ENCODE data around the gene SPATA9.

Gene SPATA9

GRCh38 chr5:95630394-95630917 is 52.3 kb downstream of the SPATA9 start:
- no peak overlapping the region for H3K27ac Mint-ChIP-seq
- H3K4me3 Mint-ChIP-seq, result no peak overlapping the region
- no peaks in the 10 kb centered on the region for H3K27me3 Mint-ChIP-seq

GRCh38 chr5:95628933-95629332 is 53.9 kb downstream of the SPATA9 start:
- H3K9me3 Mint-ChIP-seq, result peaks cover 21% of the 10 kb centered on the region
- H3K36me3 Mint-ChIP-seq (ENCODE audit: low read depth), result peaks cover 4% of the 10 kb centered on the region
- no peak for ATAC-seq
- no peak overlapping the region for H3K4me3 Mint-ChIP-seq
- peaks cover 20% of the 10 kb centered on the region for H3K4me1 Mint-ChIP-seq
- H3K27me3 Mint-ChIP-seq, result no peaks in the 10 kb centered on the region
- H3K27ac Mint-ChIP-seq, result no peak overlapping the region
- no peak for DNase-seq

More at GRCh38 chr5:95630394-95630917, 52.3 kb downstream of the SPATA9 start:
- no peak for ATAC-seq
- Mint-ChIP-seq H3K36me3 (ENCODE audit: low read depth) (peaks cover 4% of the 10 kb centered on the region), H3K9me3 (peaks cover 21% of the 10 kb centered on the region), H3K4me1 (peaks cover 20% of the 10 kb centered on the region)
- DNase-seq, result no peak

- Mint-ChIP-seq H3K9me3 (peaks cover 21% of the 10 kb centered on the region), H3K4me1 (peaks cover 20% of the 10 kb centered on the region), H3K27me3 (no peaks in the 10 kb centered on the region), H3K27ac (no peak overlapping the region), H3K4me3 (no peak overlapping the region), H3K36me3 (ENCODE audit: low read depth) (peaks cover 4% of the 10 kb centered on the region)
- ATAC-seq, result no peak
- no peak for DNase-seq
These were observed 54.6 kb downstream of the SPATA9 start for GRCh38 chr5:95627971-95628810.

- H3K4me1 Mint-ChIP-seq, result peaks cover 18% of the 10 kb centered on the region
- H3K9me3 Mint-ChIP-seq, result peaks cover 8% of the 10 kb centered on the region
- no peak overlapping the region for H3K27ac Mint-ChIP-seq
- no peak overlapping the region for H3K4me3 Mint-ChIP-seq
- no peak for DNase-seq
- no peaks in the 10 kb centered on the region for H3K27me3 Mint-ChIP-seq
- no peak for ATAC-seq
- no peaks in the 10 kb centered on the region for H3K36me3 Mint-ChIP-seq (ENCODE audit: low read depth)
These were observed 56.1 kb downstream of the SPATA9 start for GRCh38 chr5:95626701-95627100.

- DNase-seq (no peak), ATAC-seq (no peak)
- Mint-ChIP-seq H3K27ac (no peak overlapping the region), H3K9me3 (no peaks in the 10 kb centered on the region), H3K27me3 (no peaks in the 10 kb centered on the region), H3K4me1 (peaks cover 21% of the 10 kb centered on the region), H3K36me3 (ENCODE audit: low read depth) (no peaks in the 10 kb centered on the region), H3K4me3 (no peak overlapping the region)
These were observed 58.4 kb downstream of the SPATA9 start for GRCh38 chr5:95624368-95624767.

- Mint-ChIP-seq H3K27ac (no peak overlapping the region), H3K4me1 (peaks cover 27% of the 10 kb centered on the region), H3K4me3 (no peak overlapping the region), H3K27me3 (no peaks in the 10 kb centered on the region), H3K36me3 (ENCODE audit: low read depth) (no peaks in the 10 kb centered on the region), H3K9me3 (no peaks in the 10 kb centered on the region)
- DNase-seq (no peak), ATAC-seq (no peak)
These were observed 59.1 kb downstream of the SPATA9 start for GRCh38 chr5:95623706-95624105.

GRCh38 chr5:95621839-95622629 is 60.8 kb downstream of the SPATA9 start:
- H3K4me1 Mint-ChIP-seq, result peaks cover 29% of the 10 kb centered on the region
- H3K27ac Mint-ChIP-seq, result peak overlapping the region; percentile 77
- no peaks in the 10 kb centered on the region for H3K27me3 Mint-ChIP-seq
- no peak for DNase-seq
- H3K9me3 Mint-ChIP-seq, result no peaks in the 10 kb centered on the region
- ATAC-seq, result no peak
- peak overlapping the region; percentile 70 for H3K4me3 Mint-ChIP-seq
- H3K36me3 Mint-ChIP-seq (ENCODE audit: low read depth), result no peaks in the 10 kb centered on the region

GRCh38 chr5:95620870-95621838 is 61.6 kb downstream of the SPATA9 start:
- Mint-ChIP-seq H3K9me3 (no peaks in the 10 kb centered on the region), H3K27me3 (no peaks in the 10 kb centered on the region), H3K4me3 (peak overlapping the region; percentile 70), H3K27ac (peak overlapping the region; percentile 77), H3K4me1 (peaks cover 29% of the 10 kb centered on the region), H3K36me3 (ENCODE audit: low read depth) (no peaks in the 10 kb centered on the region)
- ATAC-seq (peak; percentile 67), DNase-seq (peak; percentile 60)

- Mint-ChIP-seq H3K36me3 (ENCODE audit: low read depth) (no peaks in the 10 kb centered on the region), H3K9me3 (no peaks in the 10 kb centered on the region), H3K4me3 (peak within 1 kb of the TSS; percentile 81), H3K27me3 (no peaks in the 10 kb centered on the region), H3K27ac (peak within 1 kb of the TSS; percentile 80), H3K4me1 (peaks cover 32% of the 10 kb centered on the region)
- DNase-seq (peak; percentile 70), ATAC-seq (peak; percentile 75)
These were observed 62.5 kb downstream of the SPATA9 start, which contains the start of gene GPR150 for GRCh38 chr5:95620030-95620869. Gene GPR150, plus strand, starts transcription at chr5:95620087. Its CDS starts 189 bp downstream, at chr5:95620276.

GRCh38 chr5:95619514-95620029 is 63.2 kb downstream of the SPATA9 start:
- no peak for DNase-seq
- peaks cover 36% of the 10 kb centered on the region for H3K4me1 Mint-ChIP-seq

GRCh38 chr5:95619096-95619495 is 63.7 kb downstream of the SPATA9 start:
- peaks cover 3% of the 10 kb centered on the region for H3K36me3 Mint-ChIP-seq (ENCODE audit: low read depth)
- H3K4me3 Mint-ChIP-seq, result peak overlapping the region; percentile 81
- H3K27me3 Mint-ChIP-seq, result no peaks in the 10 kb centered on the region
- H3K4me1 Mint-ChIP-seq, result peaks cover 36% of the 10 kb centered on the region
- H3K9me3 Mint-ChIP-seq, result no peaks in the 10 kb centered on the region
- DNase-seq, result no peak
- peak overlapping the region; percentile 80 for H3K27ac Mint-ChIP-seq
- ATAC-seq, result no peak

More at GRCh38 chr5:95619514-95620029, 63.2 kb downstream of the SPATA9 start:
- Mint-ChIP-seq H3K4me3 (peak overlapping the region; percentile 81), H3K36me3 (ENCODE audit: low read depth) (peaks cover 3% of the 10 kb centered on the region), H3K27me3 (no peaks in the 10 kb centered on the region), H3K27ac (peak overlapping the region; percentile 80), H3K9me3 (no peaks in the 10 kb centered on the region)
- no peak for ATAC-seq

- no peaks in the 10 kb centered on the region for H3K27me3 Mint-ChIP-seq
- H3K4me3 Mint-ChIP-seq, result no peak overlapping the region
- no peak for ATAC-seq
- DNase-seq, result no peak
- peaks cover 15% of the 10 kb centered on the region for H3K36me3 Mint-ChIP-seq (ENCODE audit: low read depth)
- H3K9me3 Mint-ChIP-seq, result peaks cover 7% of the 10 kb centered on the region
- H3K27ac Mint-ChIP-seq, result no peak overlapping the region
- H3K4me1 Mint-ChIP-seq, result peaks cover 37% of the 10 kb centered on the region
These were observed 65.7 kb downstream of the SPATA9 start for GRCh38 chr5:95617057-95617456.

- no peak overlapping the region for H3K4me3 Mint-ChIP-seq
- peaks cover 7% of the 10 kb centered on the region for H3K9me3 Mint-ChIP-seq
- H3K27me3 Mint-ChIP-seq, result no peaks in the 10 kb centered on the region
- ATAC-seq (no peak), DNase-seq (no peak)
- H3K27ac Mint-ChIP-seq, result no peak overlapping the region
- H3K4me1 Mint-ChIP-seq, result peaks cover 30% of the 10 kb centered on the region
- peaks cover 15% of the 10 kb centered on the region for H3K36me3 Mint-ChIP-seq (ENCODE audit: low read depth)
These were observed 67.7 kb downstream of the SPATA9 start for GRCh38 chr5:95615164-95615467.
